Activated effector memory CD4-positive, alpha-beta T cell treated with Interleukin-2 at 50 U/mL for 16 hours (primary cell): ENCODE results near the gene SLC16A9.
"Not testable (repeated sequence)": the region's sequence is repeated elsewhere in the genome, so short reads cannot be mapped to it uniquely, and the experiment has no call there.

ENCODE experiments used
- DNase-seq: peaks from one replicate; pipeline ENCODE4 v3.0.0-alpha.2; 2020

Gene SLC16A9, protein sequence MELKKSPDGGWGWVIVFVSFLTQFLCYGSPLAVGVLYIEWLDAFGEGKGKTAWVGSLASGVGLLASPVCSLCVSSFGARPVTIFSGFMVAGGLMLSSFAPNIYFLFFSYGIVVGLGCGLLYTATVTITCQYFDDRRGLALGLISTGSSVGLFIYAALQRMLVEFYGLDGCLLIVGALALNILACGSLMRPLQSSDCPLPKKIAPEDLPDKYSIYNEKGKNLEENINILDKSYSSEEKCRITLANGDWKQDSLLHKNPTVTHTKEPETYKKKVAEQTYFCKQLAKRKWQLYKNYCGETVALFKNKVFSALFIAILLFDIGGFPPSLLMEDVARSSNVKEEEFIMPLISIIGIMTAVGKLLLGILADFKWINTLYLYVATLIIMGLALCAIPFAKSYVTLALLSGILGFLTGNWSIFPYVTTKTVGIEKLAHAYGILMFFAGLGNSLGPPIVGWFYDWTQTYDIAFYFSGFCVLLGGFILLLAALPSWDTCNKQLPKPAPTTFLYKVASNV

DNA sequence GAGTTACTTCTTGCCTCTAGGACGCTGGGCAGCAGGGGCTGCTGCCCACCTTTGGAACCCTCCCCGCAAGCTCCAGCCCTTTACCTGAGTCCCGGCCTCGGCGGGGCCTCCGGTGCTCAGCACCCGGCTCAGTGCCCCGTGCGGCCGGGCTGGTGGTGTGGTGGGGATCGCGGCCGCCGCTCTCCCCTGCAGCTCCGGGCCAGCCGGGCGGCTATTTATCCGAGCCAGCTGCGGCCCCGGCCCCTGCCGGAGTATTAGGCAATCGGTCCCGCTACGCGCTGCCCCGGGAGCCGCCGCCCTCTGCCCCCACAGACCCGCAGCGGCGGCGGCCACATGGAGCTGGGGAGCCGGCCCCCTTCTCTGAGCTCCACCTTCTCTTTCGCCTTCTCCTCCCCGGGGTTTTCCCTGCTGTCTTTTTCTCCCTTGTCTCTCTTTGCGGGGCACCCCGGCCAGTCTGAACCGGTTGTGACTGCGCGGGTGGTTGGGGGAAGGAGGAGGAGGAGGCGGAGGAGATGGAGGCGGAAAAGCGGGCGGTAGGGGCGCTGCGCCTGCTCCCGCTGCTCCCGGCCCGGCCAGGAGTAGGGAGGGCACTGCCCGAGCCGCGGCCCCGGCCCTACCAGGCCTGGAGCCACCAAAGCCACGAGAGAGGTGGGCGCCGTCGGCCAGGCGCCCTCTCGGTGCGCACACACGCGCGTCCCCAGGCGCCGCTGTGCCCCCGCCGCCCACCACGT, at the start of gene SLC16A9:
Gene SLC16A9 (minus strand): TSS at position 456 of the 731 bp plus-strand sequence. CDS start 25,559 bp downstream, outside the sequence.
- DNase-seq = no peak

DNA sequence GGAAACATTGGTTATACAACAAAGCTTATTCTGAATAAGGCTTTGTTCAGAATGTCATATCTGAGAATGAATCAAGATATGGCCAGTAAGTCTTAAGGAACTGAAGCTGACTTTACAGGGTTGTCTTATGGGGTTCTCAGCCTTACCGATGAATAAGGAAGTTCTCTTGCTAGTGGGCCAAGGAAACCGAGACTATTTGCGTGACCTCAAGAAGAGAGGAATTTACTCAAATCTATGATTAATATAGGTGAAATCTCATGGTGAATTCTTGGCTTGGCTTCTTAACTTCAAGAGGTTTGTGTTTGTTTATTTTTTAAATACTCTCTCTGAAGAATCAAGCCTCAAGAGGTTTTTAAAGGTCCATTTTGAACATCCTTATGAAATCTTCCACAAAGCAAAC, 48.3 kb upstream of the SLC16A9 start:
- DNase-seq = no peak

DNA sequence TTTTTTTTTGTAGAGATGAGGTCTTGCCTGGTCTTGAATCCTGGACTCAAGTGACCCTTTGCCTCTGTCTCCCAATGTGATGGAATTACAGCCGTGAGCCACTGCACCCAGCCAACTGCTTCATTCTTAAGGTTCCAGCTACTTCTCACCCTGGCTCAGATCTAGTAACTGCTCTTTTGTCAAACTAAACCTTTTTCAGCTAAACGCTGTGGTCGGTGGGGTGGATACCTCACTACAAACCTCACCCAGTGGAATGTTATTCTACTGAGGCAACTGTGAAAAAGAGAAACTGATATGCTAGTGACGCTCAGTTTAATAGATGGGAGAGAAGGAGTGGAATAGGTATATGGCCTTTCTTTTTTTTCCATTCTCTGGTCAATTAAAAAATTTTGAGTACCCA, 45.3 kb upstream of the SLC16A9 start:
- DNase-seq = no peak

DNA sequence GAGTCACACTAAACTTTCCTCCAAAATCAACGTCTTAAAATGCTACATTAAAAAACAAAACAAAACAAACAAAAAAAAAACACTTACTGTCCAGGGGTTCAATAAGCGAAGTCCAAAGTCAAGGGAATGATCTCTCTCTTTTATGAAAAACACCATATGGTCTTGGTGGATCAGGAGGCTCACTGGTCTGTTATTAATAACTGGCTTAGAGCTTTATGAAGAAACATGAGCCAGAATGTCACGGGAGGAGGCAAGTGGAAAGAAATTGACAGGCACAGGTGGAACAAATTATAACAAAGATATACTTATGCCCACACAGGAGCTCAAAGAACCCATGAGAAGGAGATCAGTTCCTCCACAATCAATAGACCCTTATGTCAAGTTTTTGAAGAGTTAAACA, 43.6 kb upstream of the SLC16A9 start, which contains the start of gene MRLN:
Gene MRLN (minus strand): TSS at position 189 of the 400 bp plus-strand sequence.
- DNase-seq = no peak

DNA sequence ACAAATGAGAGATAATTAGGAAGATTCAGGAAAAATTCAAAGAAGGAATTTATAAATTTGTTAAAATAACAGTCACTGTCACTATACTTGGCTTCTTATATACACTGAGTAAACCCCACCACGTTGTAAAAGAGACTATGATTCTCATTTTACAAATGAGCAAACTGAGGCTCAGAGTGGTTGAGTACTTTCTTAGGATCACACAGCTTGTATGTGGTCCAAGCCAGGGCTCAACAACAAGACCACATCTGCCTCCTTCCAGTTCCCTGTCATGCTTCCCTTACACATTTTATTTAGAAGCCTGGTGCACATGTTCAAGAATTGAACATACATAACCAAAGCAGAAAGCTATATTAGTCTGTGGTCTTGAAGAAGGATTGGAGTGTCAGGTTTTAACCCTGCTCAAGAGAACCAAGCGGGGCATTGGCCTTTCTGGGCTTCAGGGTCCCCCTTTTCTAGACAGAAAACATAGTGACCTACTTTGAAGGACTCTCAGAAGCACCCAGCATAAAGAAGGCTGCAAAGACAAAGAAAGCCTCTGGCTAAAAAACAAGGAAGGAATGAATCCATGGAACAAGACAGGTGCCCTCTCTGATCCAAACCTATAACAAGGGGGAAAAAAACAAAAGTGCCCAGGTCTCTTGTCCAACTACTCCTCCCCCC, 42.8 kb upstream of the SLC16A9 start:
- DNase-seq = no peak

- DNase-seq = no peak
These were observed 40.7 kb upstream of the SLC16A9 start for GRCh38 chr10:59750155-59750945.

- no peak for DNase-seq
These were observed 39.2 kb upstream of the SLC16A9 start for GRCh38 chr10:59748834-59749233.

DNA sequence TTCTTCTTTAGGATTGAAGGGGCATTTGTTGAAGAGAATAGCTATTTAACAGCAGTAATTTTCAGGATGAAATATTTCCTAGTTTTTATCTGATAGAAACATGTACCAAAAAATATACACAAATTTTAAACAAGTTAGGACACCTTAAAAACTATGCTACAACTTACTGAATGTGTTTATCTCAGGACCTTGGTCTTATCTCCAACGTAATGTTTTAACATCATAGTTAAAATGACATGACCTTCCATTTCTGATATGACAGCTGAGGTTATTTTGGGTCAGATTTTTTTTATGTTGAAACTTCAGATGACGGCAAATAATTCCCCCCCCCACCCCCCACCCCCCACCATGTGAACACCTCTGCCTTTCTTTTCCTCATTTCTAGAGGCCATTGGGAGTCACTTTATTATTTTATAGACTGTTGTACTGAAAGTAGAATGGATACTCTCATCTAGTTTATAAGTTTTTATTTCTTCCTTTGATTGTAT, 35.6 kb upstream of the SLC16A9 start:
- no peak for DNase-seq

DNA sequence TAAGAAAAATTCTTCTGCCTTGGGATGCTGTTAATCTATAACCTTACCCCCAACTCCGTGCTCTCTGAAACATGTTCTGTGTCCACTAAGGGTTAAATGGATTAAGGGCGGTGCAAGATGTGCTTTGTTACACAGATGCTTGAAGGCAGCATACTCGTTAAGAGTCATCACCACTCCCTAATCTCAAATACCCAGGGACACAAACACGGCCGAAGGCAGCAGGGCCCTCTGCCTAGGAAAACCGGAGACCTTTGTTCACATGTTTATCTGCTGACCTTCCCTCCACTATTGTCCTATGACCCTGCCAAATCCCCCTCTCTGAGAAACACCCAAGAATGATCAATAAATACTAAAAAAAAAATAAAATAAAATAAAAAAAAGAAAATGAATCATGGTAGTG, 35.1 kb upstream of the SLC16A9 start:
- DNase-seq = not testable (repeated sequence)

DNA sequence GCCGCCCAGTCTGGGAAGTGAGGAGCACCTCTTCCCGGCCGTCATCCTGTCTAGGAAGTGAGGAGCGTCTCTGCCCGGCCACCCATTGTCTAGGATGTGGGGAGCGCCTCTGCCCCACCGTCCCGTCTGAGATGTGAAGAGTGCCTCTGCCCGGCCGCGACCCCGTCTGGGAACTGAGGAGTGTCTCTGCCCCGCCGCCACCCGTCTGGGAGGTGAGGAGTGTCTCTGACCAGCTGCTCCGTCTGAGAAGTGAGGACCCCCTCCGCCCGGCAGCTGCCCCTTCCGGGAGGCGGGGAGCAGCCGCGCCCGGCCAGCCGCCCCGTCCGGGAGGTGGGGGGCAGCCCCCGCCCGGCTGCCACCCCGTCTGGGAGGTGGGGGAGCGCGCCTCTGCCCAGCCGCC, 34.5 kb upstream of the SLC16A9 start:
- DNase-seq = not testable (repeated sequence)

GRCh38 chr10:59741583-59741982, 31.9 kb upstream of the SLC16A9 start:
- no peak for DNase-seq

GRCh38 chr10:59741048-59741447, 31.4 kb upstream of the SLC16A9 start:
- DNase-seq = no peak

DNA sequence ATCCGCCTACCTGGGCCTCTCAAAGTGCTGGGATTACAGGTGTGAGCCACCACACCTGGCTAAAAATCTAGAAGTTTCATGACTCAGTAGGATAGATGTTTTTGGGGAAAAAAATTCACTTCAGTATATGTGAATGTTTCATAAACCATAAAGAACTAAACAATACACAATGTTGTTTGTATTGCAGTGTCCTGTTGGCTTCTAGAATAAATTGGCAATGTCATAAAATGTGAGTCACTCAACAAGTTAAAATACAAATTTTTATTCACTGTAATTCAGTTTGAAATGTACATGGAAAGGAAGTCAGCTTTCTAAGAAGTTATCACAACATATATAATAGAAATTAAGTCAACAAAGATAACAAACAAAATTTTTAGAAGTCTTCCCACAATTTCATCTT, 27.1 kb upstream of the SLC16A9 start:
- DNase-seq = no peak

- DNase-seq = no peak
These were observed 25.6 kb upstream of the SLC16A9 start for GRCh38 chr10:59735296-59735695.

GRCh38 chr10:59734014-59734462, 24.4 kb upstream of the SLC16A9 start:
- DNase-seq = no peak

GRCh38 chr10:59733321-59734013, 23.8 kb upstream of the SLC16A9 start:
- not testable (repeated sequence) for DNase-seq

- DNase-seq = not testable (repeated sequence)
These were observed 23.2 kb upstream of the SLC16A9 start for GRCh38 chr10:59732849-59733248.

DNA sequence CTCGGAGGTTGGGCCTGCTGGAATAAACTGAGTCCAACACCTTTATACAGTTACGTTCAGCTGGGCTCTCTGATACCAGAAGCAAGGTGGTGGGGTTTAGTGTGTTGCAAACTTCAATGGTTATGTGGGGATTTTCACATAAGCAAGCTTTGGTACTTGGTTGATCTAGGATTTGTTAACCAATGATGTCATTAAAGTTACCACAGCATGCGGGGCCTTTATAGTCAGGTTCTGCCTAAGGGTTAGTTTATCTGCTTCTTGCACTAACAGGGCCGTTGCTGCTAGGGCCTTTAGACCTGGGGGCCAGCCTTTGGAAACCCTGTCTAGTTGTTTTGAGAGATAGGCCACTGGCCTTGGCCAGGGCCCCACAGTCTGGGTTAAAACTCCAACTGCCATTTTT, 19.5 kb upstream of the SLC16A9 start:
- not testable (repeated sequence) for DNase-seq

- no peak for DNase-seq
These were observed 14.7 kb upstream of the SLC16A9 start for GRCh38 chr10:59724098-59724938.

DNA sequence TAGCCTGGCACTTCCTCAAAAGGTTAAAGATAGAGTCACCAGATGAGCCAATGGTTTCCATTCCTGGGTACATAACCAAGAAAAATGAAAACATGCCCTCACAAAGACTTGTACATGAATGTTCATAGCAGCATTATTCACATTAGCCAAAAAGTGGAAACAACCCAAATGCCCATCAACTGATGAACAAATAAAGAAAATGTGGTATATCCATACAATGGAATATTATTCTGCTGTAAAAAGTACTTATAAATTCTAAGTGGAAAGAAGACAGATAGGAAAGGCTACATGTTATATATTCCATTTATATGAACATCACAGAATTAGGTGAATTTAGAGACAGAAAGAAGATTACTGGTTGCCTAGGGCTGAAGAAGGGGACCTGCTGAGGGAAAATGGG, 10.7 kb upstream of the SLC16A9 start:
- DNase-seq = no peak

GRCh38 chr10:59719374-59719773, 9.7 kb upstream of the SLC16A9 start:
- DNase-seq = no peak
